Hematopoietic multipotent progenitor cell (in vitro differentiated cells): Measurements from ENCODE around the gene BICD1. TPM values are rescaled to one million over a fixed set of nuclear protein-coding genes. Genes with fewer than 3 reads are reported as not detected.

Experiments used
- DNase-seq, 3 donors: peaks; one replicate each; pipeline ENCODE4 v3.0.0-alpha.2; 2011 to 2015; ENCODE audit warnings: low read depth in 2 of 3, low spot score in 2 of 3
- total RNA-seq: library from RNA; depleted of rRNA; stranded (reverse); fragments of >200 nt; gene quantifications from one replicate; pipeline ENCODE4 v1.2.3, GENCODE V29; 2012

The BICD1 gene
- total RNA-seq, 1 donor: 18.3 TPM

DNA sequence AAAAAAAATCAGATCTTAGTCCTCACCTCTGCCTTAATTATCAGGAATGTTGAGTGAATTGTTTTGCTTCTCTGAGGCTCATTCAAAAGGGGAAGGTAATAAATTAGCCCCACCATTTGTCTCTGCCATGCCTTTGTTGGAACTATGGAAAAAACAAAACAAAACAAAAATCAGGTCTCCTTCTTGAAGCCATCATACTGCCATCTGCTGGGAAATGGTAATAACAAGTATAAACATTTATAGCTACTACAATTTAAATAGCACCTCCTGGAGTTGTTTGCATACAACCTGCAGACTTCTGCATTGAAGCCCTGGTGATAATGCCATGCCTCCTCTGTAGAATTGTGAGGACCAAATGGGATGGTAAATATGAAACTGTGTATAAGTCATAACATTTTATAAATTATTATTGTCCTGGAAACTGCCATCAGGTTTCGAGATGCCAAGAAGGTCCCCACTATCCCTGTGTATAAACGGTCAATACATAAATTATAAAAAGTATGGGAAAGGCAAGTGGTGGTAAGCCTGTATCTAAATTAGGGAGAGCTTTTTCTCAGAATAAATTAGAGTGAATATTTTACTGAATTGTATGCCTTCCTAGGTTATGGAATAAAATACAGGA is 205.5 kb downstream of the BICD1 start:
- DNase-seq: peak in 2 of 3 donors; percentile 73 to 90

DNA sequence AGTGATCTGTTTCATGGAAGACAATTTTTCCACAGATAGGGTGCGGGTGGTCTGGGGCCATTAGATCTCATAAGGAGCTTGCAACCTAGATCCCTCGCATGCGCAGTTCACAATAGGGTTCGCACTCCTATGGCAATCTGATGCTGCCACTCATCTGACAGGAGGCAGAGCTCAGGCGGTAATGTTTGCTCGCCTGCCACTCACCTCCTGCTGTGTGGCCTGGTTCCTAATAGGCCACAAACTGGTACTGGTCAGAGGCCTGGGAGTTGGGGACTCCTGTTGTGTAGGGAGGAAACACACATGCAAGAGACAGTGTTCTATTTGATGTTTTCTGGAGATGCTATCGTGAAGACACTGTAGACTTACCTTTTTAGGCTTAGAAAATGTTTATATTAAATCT is 215.7 kb downstream of the BICD1 start:
- no peak for DNase-seq

DNA sequence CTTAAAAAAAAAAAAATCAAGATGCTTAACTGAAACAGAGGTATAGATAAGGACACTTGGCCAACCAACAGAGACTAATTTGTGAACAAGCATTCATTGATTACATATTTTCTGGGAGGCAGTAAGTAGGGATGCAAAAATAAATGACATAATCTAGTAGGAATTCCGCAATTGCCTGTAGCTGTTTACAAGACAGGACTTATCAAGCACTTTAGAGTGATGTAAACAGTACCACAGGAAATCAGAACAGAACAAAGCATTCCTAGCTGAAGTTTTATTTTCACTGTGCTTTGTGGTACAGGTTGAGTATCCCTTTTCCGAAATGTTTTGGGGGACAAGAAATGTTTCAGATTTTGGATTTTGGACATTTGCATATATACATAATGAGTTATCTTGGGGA is 224.5 kb downstream of the BICD1 start:
- DNase-seq: no peak

DNA sequence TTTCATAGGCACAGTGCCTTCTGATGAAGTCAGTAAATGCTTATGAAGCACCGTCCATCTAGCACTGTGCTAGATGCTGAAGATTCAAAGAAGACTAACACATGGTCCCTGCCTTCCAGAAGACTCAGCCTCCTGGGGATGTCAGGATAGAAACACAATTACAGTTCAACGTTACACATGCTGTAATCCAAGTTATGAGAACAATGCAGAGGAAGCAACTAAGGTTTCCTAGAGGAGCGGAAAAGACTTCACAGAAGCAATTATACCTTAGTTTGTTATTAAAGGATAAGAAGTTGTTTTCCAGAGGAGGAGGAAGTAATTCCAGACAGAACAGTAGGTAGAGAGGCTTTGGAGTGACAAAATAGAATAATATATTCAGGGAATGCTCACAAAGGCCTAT is 225.8 kb downstream of the BICD1 start:
- DNase-seq: no peak

DNA sequence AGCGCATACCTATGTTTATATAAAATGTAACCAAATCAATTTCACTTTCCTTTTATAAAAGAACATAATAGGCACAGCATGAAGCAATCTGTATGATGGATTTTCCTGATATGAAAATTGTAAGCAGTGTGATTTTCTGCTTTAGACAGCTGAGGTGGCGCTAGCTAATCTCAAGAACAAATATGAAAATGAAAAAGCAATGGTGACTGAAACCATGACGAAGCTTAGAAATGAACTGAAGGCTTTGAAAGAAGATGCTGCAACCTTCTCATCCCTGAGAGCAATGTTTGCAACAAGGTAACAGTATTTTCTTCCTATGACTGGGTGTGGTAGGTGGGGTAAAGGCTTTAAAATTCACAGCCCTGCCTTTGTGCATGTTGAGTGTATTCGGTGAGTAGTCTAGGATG is 227.7 kb downstream of the BICD1 start:
- no peak for DNase-seq

DNA sequence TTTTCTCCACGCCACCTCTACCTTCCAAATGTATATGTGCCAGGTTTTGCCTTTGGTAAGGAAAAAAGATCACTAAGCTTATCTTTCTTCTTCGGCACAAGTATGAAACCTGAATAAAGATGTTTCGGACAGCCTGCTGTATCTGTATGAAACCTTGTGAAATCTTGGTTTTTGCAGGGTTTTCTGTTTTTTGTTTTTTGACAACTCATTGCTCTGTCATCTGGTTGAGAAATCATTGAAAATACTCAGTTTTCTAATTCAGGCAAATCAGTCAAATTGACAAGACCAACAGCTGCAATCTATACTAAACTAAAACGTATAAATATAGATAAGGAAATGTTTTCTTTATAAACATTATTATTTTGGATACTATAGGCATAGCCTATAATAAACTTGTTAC is 229.6 kb downstream of the BICD1 start:
- no peak for DNase-seq

DNA sequence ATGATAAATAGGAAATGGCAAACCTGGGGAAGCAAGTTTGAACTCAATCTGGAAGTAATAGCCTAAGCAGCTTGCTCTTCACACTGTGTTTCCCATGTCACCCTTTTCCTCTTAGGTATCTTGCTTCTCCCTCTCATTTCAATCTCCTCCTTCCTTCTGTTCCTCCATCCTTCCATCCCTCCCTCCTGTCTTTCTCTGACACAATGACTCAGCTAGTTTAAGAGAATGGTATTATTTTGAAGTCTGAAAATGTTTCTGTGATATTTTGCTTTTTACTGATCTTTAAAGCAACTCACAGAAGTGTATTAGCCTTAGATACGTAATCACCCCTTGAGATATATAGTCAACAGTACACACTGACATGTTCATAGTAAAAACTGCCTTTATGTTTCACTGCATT is 236.8 kb downstream of the BICD1 start:
- DNase-seq: no peak

DNA sequence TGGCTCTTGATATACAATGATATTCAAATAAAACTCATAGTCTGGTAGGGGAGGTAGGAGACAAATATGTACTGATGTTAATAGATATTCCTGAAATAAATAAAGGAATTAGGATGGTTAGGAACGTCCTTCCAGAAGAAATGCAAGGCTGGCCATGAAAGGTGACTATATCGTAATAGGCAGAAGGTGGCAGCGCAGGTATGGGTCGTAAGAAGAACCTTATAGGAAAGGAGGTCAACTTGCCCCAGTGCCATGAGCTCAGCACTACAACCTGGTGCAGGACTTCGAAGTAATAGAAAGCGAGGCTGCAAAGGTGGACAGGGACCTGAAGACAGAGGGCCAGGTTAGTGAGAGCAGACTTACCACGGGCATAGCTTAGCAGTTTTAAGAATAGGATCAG is 237.4 kb downstream of the BICD1 start:
- DNase-seq: no peak

DNA sequence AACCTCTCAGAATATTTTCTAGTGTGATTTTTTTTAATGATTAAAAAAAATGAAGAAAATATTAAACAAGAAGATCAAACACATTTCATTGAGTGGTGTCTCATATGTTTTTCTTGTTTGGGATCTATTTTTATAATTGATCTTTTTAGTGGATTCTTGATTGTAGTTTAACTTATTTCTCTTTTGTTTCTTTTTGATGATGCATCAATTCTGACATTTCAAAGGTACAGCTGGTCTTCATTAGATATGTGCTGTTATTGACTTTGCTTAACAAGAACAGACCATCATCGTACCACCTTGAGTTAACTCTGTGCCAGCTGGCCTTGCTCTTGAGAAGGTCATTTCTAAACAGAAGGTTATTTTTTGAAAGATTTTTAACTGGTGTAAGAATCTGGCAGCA is 246.9 kb downstream of the BICD1 start:
- no peak for DNase-seq

DNA sequence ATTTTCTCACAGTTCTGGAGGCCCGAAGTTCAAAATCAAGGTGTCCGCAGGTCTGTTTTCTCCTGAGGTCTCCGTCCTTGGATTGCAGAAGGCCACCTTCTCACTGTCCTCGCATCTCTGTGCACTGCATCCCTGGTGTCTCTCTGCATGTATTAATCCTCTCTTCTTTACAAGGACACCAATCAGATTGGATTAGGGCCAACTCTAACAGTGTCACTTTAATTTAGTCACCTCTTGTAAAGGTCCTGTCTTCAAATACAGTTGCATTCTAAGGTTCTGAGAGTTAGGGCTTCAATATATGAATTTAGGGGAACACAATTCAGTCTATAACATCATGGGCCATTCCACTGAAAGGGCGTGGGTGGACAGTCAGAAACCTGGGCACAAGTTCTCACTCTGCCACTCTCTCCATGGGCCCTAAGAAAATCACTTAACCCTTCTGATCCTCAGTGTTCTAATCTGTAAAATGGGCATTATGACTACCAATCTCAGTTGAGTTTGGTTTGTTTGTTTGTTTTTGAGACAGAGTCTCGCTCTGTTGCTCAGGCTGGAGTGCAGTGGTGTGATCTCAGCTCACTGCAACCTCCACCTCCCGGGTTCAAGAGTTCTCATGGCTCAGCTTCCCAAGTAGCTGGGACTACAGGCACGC is 251.1 kb downstream of the BICD1 start:
- DNase-seq: no peak

DNA sequence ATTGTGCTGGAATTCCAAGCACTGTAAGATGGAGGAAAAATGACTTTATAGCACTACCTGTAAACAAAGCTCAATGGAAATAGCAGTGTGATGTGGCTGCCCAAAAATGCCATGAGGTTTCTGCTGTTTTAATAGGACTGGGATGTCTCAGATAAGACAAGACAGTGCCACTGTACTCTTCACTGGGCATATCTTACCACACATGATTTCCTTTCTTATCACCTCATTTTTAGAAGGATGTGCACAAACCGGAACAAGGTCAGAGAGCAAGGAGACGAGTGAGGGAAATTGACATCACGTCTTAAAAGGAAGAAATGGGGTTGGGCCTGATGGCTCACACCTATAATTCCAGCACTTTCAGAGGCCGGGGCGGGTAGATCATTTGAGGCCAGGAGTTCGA is 254.3 kb downstream of the BICD1 start:
- DNase-seq: peak in 1 of 3 donors; percentile 3

DNA sequence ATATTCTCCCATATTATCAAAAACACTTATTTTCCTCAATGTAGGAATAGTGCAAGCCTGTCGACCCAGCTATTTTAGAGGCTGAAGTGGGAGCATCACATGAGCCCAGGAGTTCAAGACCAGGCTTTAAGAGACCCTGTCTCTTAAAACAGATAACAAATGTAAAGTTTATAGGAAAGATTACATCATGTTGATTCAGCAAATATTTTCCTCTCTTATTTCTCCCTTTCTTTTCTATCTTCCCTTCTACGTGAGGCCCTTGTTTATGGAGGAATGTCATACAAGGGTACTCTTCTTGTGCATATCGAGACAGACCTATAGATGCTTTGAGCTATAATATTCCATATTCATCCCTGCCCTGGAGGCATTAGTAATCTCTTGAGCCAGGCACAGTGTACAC is 256.2 kb downstream of the BICD1 start:
- no peak for DNase-seq

DNA sequence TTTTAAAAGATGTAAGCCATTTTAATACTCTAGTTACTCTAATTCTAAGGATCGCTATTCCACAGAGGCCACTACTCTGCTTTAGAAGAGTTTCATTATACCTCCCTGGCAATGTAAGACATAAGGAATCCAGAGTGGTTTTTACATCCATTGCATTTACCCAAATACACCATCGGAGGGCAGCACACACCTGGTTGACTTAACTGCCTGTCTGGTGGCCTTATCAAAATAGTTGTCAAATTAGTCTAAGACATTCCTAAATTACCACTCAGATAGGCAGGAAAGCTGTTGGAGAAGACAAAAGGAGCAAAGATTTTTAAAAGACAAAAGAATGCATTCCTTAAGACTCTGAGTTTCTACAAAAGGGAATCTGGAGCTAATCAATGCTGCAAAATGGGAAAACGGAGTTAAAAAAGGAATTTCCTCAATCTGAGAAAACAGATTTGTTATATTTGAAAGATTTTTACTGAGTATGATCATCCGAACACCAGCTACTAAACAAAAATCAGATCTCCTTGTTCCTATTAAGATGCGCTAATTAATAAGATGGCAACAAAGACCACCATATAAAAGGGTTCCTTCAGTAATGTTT is 258.9 kb downstream of the BICD1 start:
- peak; percentile 5 to 84 (median 59) for DNase-seq

DNA sequence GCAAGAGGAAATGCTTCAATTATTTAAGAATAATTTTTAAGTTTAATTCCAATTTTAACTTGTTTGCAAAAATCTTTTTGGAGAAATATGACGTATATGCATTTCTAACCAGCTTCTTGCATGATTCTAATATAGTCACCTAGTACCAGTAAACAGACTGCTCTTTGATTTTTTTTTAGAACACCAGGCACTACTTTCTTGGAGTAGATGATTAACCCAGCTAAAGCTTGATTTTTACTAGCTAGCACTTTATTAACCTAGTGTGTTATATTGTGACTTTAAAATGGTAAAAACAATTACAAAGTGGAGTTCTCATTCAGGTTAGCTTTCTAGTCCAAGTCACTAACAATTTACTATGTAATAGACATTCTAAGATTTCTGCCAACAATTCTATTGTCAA is 260.1 kb downstream of the BICD1 start:
- no peak for DNase-seq

DNA sequence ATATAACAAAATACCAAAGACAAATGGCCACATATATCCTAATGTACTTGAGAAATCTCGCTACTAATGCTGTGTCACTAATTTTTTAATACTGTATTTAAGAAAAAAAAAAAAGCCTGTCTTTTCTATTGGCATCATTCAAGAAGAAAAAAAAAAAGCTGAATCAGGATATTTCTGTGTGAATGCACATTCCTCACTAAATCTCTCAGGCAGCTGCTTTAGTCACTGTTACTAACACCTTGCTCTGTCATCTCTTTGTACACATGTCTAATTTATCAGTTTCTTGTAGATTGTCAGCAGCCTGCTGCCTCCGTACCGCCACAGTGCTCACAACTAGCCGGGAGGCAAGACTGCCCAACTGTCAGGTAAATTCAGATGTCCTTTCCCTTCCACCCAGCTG is 260.7 kb downstream of the BICD1 start:
- no peak for DNase-seq

DNA sequence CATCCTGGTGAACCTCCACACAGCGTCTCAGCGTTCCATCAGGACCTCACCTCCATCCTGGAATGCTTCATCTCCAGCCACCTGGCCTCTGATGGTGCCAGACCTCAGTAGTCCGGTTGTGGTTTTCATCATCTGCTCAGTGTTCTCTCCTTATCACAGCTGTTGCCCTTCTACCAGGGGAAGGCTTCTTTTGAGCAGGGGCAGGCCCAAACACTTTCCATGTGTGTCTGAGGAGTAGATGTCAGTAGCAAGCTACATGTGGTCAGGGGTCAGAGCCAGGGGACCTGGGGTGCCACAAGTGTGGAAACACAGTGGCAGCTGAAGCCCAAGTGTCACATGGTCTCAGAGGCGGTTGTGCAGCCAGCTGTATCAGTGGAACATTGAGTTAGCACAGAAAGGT is 262.6 kb downstream of the BICD1 start:
- no peak for DNase-seq

DNA sequence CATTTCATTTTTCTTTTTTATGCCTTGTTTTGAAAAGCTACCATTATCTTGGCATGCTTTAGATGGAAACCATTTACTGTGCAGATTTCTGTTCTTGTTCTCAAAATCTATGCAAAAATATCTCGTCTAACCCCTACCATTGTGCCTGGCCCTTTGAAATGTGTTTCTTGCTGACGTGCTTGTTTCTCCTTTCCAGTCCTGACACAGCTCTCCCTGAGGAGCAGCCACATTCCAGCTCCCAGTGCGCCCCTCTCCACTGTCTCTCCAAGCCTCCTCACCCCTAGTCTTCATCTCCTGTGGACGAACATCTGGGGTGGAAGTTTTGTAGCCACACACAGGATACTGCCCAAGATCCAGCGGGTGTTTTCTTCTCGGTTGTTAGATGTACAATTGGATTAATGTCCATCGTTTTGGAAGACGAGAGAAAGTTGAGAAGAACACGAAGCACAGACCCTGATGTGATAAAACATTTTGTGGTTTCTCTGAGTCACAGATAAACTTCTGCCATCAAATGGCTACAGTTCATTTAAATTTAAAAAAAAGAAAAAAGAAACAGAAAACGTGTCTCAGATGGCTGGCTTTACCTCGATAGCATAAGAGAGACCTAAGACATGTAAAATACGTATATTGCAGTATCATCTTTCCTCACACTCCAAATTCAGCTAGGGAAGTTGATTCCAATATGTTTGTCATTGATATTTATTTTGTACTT is 270.9 kb downstream of the BICD1 start:
- DNase-seq: no peak

DNA sequence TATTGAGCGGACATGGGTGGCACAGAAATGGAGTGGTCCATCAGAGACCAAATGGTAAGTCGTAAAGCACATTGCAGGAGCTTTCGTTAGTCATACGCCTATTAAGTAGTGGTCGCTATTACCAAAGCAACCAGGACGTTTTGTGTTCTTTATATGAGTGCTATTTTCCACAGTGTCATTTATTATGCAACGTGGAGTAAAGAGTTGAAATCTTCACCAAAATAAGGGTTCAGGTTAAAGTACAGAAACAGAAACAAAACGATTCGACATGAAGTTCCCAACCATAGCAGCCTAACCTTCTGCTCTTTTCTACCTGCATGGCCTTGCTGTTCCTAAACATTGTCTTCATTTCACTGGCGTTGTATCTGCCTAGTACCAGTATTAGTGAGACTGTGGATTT is 272.6 kb downstream of the BICD1 start:
- DNase-seq: no peak

DNA sequence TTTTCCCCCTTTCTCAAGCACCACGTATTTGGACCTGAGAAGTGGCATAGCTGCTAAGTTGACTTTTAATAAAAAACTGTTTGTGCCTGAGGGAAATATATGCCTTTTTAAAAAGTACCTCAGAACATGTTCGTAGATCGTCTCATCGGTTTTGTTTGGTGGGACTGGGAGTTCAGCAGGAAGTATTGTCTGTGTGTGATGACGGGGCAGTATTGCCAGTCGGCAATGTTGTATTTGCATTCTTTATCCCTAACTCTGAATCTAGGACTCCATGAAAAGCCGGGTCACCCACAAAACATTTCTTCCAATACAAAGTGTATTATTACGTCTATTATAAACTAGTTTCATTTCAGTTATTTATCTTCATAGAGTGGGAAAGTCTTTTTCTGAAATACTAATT is 273.0 kb downstream of the BICD1 start:
- DNase-seq: no peak

DNA sequence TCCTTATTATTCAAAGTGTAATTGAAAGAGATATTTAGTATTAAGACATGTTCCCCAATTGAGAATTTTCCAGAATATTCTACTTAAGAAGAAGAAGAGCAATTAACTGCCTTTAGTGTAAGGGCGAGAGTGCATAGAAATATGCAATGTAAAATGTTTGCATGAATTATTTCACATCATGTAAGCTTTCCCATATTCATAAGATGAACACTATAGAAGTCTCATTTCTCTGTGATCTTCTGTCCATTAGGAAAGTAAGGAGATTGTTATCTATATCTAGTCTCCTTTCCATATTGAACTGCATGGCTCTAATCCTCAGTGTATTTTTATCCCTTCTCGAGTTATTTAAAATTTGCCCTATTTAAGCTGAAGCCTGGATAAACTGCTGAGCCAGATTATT is 275.6 kb downstream of the BICD1 start:
- no peak for DNase-seq

DNA sequence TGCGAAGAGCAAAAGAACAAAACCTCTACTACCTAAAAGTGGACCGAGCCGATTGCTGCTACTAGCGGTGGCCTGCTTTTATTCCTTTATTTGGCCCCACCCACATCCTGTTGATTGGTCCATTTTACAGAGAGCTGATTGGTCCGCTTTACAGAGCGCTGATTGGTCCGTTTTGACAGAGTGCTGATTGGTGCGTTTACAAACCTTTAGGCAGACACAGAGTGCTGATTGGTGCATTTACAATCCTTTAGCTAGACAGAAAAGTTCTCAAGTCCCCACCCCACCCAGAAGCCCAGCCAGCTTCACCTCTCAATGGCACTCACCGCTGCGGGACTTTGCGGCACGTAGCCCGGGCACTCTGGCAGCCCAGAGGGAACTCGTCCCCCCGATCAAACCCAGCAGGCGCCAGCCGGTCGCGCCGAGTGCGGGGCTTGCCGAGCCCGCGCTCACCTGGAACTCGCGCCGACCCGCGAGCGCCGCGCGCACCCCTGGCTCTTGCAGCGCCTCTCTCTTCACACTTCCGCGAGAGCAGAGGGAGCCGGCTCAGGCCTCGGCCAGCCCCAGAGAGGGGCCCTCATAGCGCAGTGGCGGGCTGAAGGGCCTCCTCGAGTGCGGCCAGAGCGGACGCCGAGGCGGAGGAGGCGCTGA is 284.0 kb downstream of the BICD1 start:
- peak in 2 of 3 donors; percentile 51 to 73 for DNase-seq
